HepG2 (cell line): ENCODE measurements around the gene RRBP1. TPM values are rescaled to one million over a fixed set of nuclear protein-coding genes. Genes with fewer than 3 reads are reported as not detected.
A peak's percentile ranks its signal among the peaks of the same experiment; 100 is the strongest.

ENCODE experiments used
- ATM ChIP-seq: fragments of 450-650 bp; IDR thresholded peaks from 2 replicates; pipeline ENCODE4 v1.7.1; 2017; ENCODE audit warnings: mild to moderate bottlenecking, borderline replicate concordance
- FOXA1 ChIP-seq, 2 experiments: fragments of 450-650 bp in 1 of 2; sonication (generic) in 1 of 2; formaldehyde crosslinking in 1 of 2; IDR thresholded peaks; 2 replicates each; pipeline versions ENCODE4 v1.4.0 to v1.6.1; 2016 to 2020; ENCODE audit warnings: missing genetic modification reagents in 1 of 2
- MIER3 ChIP-seq: IDR thresholded peaks from 2 replicates; pipeline ENCODE4 v1.6.1; 2016; ENCODE audit warnings: missing compliant biosample characterization, borderline replicate concordance
- NCOR1 ChIP-seq: fragments of 200-600 bp; sonication (generic); IDR thresholded peaks from 2 replicates; pipeline ENCODE4 v1.7.0; 2017; ENCODE audit warnings: antibody characterized with exemption, low read length, borderline replicate concordance
- POLR2G ChIP-seq: fragments of 200-400 bp; formaldehyde crosslinking; IDR thresholded peaks from 2 replicates; pipeline ENCODE4 v1.6.1; 2018; ENCODE audit warnings: mild to moderate bottlenecking, low read depth, low read length, moderate library complexity
- PRMT3 ChIP-seq: sonication (generic); formaldehyde crosslinking; IDR thresholded peaks from 2 replicates; pipeline ENCODE4 v1.8.1; 2022; ENCODE audit warnings: low read depth, mild to moderate bottlenecking, moderate library complexity, missing genetic modification reagents, borderline replicate concordance
- SIX1 ChIP-seq: sonication (generic); formaldehyde crosslinking; IDR thresholded peaks from 2 replicates; pipeline ENCODE4 v1.4.0; 2020; ENCODE audit warnings: missing genetic modification reagents, borderline replicate concordance
- SMARCE1 ChIP-seq: fragments of 450-650 bp; IDR thresholded peaks from 2 replicates; pipeline ENCODE4 v1.6.1; 2017; ENCODE audit warnings: borderline replicate concordance
- SYNCRIP ChIP-seq: fragments of 200-400 bp; formaldehyde crosslinking; IDR thresholded peaks from 2 replicates; pipeline ENCODE4 v1.6.1; 2018; ENCODE audit warnings: mild to moderate bottlenecking, low read depth, low read length; ENCODE audit not compliant: insufficient read depth
- TCF12 ChIP-seq, 2 experiments: fragments of 450-650 bp in 1 of 2; sonication (generic) in 1 of 2; formaldehyde crosslinking in 1 of 2; IDR thresholded peaks; 2 replicates each; pipeline versions ENCODE4 v1.6.1 to v1.8.0; 2017 to 2022; ENCODE audit warnings: antibody characterized with exemption in 1 of 2, mild to moderate bottlenecking in 1 of 2, missing genetic modification reagents in 1 of 2, moderate library complexity in 1 of 2
- ZBTB10 ChIP-seq: sonication (generic); formaldehyde crosslinking; IDR thresholded peaks from 2 replicates; pipeline ENCODE4 v1.4.0; 2020; ENCODE audit warnings: missing genetic modification reagents, borderline replicate concordance
- ZNF225 ChIP-seq: sonication (generic); formaldehyde crosslinking; IDR thresholded peaks from 2 replicates; pipeline ENCODE4 v1.4.0; 2020; ENCODE audit warnings: mild to moderate bottlenecking, missing genetic modification reagents
- ZNF275 ChIP-seq: sonication (generic); formaldehyde crosslinking; IDR thresholded peaks from 2 replicates; pipeline ENCODE4 v1.8.0; 2022; ENCODE audit warnings: missing genetic modification reagents, mild to moderate bottlenecking, inconsistent platforms, borderline replicate concordance
- ZNF318 ChIP-seq: sonication (generic); formaldehyde crosslinking; IDR thresholded peaks from 2 replicates; pipeline ENCODE4 v1.4.0; 2020; ENCODE audit warnings: mild to moderate bottlenecking, missing genetic modification reagents
- ZNF670 ChIP-seq: sonication (generic); formaldehyde crosslinking; IDR thresholded peaks from 2 replicates; pipeline ENCODE4 v1.8.0; 2022; ENCODE audit warnings: mild to moderate bottlenecking, missing genetic modification reagents, borderline replicate concordance
- polyA plus RNA-seq, 8 experiments: library from polyadenylated mRNA; depleted of rRNA in 3 of 8; stranded (reverse) in 7 of 8; unstranded in 1 of 8; fragments of >200 nt; fragmentation: Illumina TruSeq in 4 of 8; extraction: Trizol in 4 of 8; gene quantifications; 2 replicates each; pipeline versions ENCODE4 v1.2.1 to v1.2.3, GENCODE V29; 2011 to 2016; ENCODE audit warnings: low read depth in 4 of 8, missing spikeins in 1 of 8, mixed read lengths in 1 of 8; ENCODE audit not compliant: insufficient read depth in 1 of 8
- total RNA-seq, 5 experiments: library from RNA; depleted of rRNA; stranded (reverse); fragments of >200 nt; fragmentation: Illumina TruSeq; extraction: Trizol; gene quantifications; 2 replicates each; pipeline ENCODE4 v1.2.3, GENCODE V29; 2016; ENCODE audit warnings: low read depth in 1 of 5

RRBP1 gene
- total and polyA plus RNA-seq, 2 of the 13 experiments (the other 11 are each of a cell fraction or from before 2014, with no cell fraction given): 150 to 222 TPM

- TF ChIP-seq PRMT3 (CRISPR knock-in tag) (no peak), SIX1 (CRISPR knock-in tag) (no peak), SMARCE1 (no peak), ZNF318 (CRISPR knock-in tag) (0 out of 2 replicates have a peak, but pooled peaks have one; percentile 31), SYNCRIP (no peak), NCOR1 (no peak), TCF12 (IDR thresholded peaks at IDR 0.05) (no peak), TCF12 (CRISPR knock-in tag; IDR thresholded peaks at IDR 0.05) (no peak), ZNF225 (peak; percentile 20; the same call in 1 of the 2 replicates), MIER3 (no peak), ATM (no peak), FOXA1 (IDR thresholded peaks at IDR 0.05) (no peak), FOXA1 (CRISPR knock-in tag; IDR thresholded peaks at IDR 0.05) (no peak), ZBTB10 (CRISPR knock-in tag) (no peak), ZNF275 (CRISPR knock-in tag) (no peak), POLR2G (no peak), ZNF670 (CRISPR knock-in tag) (peak; percentile 72; the same call in 1 of the 2 replicates)
These were observed 27.6 kb upstream of the RRBP1 start (continued) for GRCh38 chr20:17709361-17710293.
